GM23248 (cell line): Measurements from ENCODE around the gene INTS4. TPM values are rescaled to one million over a fixed set of nuclear protein-coding genes. Genes with fewer than 3 reads are reported as not detected.
"Not testable (repeated sequence)": the region's sequence is repeated elsewhere in the genome, so short reads cannot be mapped to it uniquely, and the experiment has no call there.

Source experiments
- DNase-seq: peaks from one replicate; pipeline ENCODE4 v3.0.0-alpha.2; 2015
- H2AFZ ChIP-seq: fragments of 200-600 bp; sonication (generic); 2 replicates; pipeline ENCODE4 v1.6.1; 2016; ENCODE audit warnings: antibody characterized with exemption
- H3F3A ChIP-seq: fragments of 200-600 bp; sonication (generic); 2 replicates; pipeline ENCODE4 v1.6.1; 2016; ENCODE audit warnings: mild to moderate bottlenecking, antibody characterized with exemption, mixed run types; ENCODE audit not compliant: insufficient read depth
- H3K27ac ChIP-seq: fragments of 200-600 bp; sonication (generic); 2 replicates; pipeline ENCODE4 v1.5.1; 2016; ENCODE audit warnings: mild to moderate bottlenecking
- H3K27me3 ChIP-seq: fragments of 200-600 bp; sonication (generic); replicated peaks from 2 replicates; pipeline ENCODE4 v1.6.1; 2016; ENCODE audit warnings: mild to moderate bottlenecking; ENCODE audit not compliant: insufficient read depth
- H3K36me3 ChIP-seq: fragments of 200-600 bp; sonication (generic); 2 replicates; pipeline ENCODE4 v1.6.1; 2016; ENCODE audit warnings: low read depth, mild to moderate bottlenecking
- H3K4me1 ChIP-seq: fragments of 200-600 bp; sonication (generic); 2 replicates; pipeline ENCODE4 v1.6.1; 2016; ENCODE audit warnings: mild to moderate bottlenecking; ENCODE audit not compliant: insufficient read depth
- H3K4me2 ChIP-seq: fragments of 200-600 bp; sonication (generic); one replicate; pipeline ENCODE4 v1.6.1; 2016; ENCODE audit warnings: mild to moderate bottlenecking; ENCODE audit not compliant: unreplicated experiment
- H3K4me3 ChIP-seq: fragments of 200-600 bp; sonication (generic); 2 replicates; pipeline ENCODE4 v1.5.1; 2016; ENCODE audit warnings: mild to moderate bottlenecking
- H3K79me2 ChIP-seq: fragments of 200-600 bp; sonication (generic); 2 replicates; pipeline ENCODE4 v1.6.1; 2016; ENCODE audit warnings: mild to moderate bottlenecking; ENCODE audit not compliant: insufficient read depth
- H3K9ac ChIP-seq: fragments of 200-600 bp; sonication (generic); 2 replicates; pipeline ENCODE4 v1.6.1; 2016; ENCODE audit warnings: mild to moderate bottlenecking
- H3K9me2 ChIP-seq: fragments of 200-600 bp; sonication (generic); 2 replicates; pipeline ENCODE4 v1.6.1; 2016; ENCODE audit warnings: mixed run types, mild to moderate bottlenecking, moderate library complexity; ENCODE audit not compliant: insufficient read depth
- H3K9me3 ChIP-seq: fragments of 200-600 bp; sonication (generic); one replicate; pipeline ENCODE4 v1.6.1; 2017; ENCODE audit warnings: low read depth
- H4K20me1 ChIP-seq: fragments of 200-600 bp; sonication (generic); 2 replicates; pipeline ENCODE4 v1.6.0; 2016; ENCODE audit not compliant: insufficient read depth
- EZH2 ChIP-seq: fragments of 200-600 bp; sonication (generic); IDR thresholded peaks from 2 replicates; pipeline ENCODE4 v1.6.1; 2018; ENCODE audit warnings: antibody characterized with exemption, mild to moderate bottlenecking; ENCODE audit not compliant: insufficient read depth, poor library complexity, severe bottlenecking
- EZH2phosphoT487 ChIP-seq: fragments of 200-600 bp; sonication (generic); IDR thresholded peaks from 2 replicates; pipeline ENCODE4 v1.6.1; 2018; ENCODE audit warnings: antibody characterized with exemption, moderate library complexity, mild to moderate bottlenecking, low read depth; ENCODE audit not compliant: insufficient read depth
- WGBS, 2 experiments: methylation state at CpG; one replicate each; pipeline ENCODE4 v1.1.6; 2015 to 2017; ENCODE audit warnings: low lambda C conversion rate in 2 of 2, low coverage in 1 of 2; ENCODE audit errors: missing lambda C conversion rate in 2 of 2; 5-methylcytosine and 5-hydroxymethylcytosine counted together
- in situ Hi-C: fragments of 300-500 bp; cut with MboI; formaldehyde crosslinking; loops from 2 replicates; pipeline ENCODE4 v1.15.0; 2020
- polyA plus RNA-seq: library from polyadenylated mRNA; unstranded; fragments of >200 nt; fragmentation: Nextera tagmentation; extraction: Ambion mirVana; gene quantifications from 2 replicates; pipeline ENCODE4 v1.2.1, GENCODE V29; 2016
- total RNA-seq: library from RNA; depleted of rRNA; stranded (reverse); fragments of >200 nt; shearing (Covaris generic); gene quantifications from 2 replicates; pipeline ENCODE4 v1.2.3, GENCODE V29; 2014

INTS4 gene
- total and polyA plus RNA-seq, 2 experiments from 2014 or later: 25.8 to 29.3 TPM

- Histone ChIP-seq H4K20me1 (no peaks in the 10 kb centered on the region), H2AFZ (no peak overlapping the region), H3K79me2 (no peaks in the 10 kb centered on the region), H3K9me3 (no peaks in the 10 kb centered on the region), H3K9ac (no peak overlapping the region), H3K4me3 (no peak overlapping the region), H3K4me2 (no peak overlapping the region), H3K4me1 (peaks cover 14% of the 10 kb centered on the region; the same call in 1 of the 2 replicates), H3K27me3 (no peaks in the 10 kb centered on the region), H3K36me3 (no peaks in the 10 kb centered on the region), H3K9me2 (no peaks in the 10 kb centered on the region), H3F3A (0 out of 2 replicates have a peak, but pooled peaks cover 15% of the 10 kb centered on the region), H3K27ac (peak overlapping the region; percentile 49)
- TF ChIP-seq EZH2phosphoT487: no peak
- no peak for TF ChIP-seq EZH2
- in situ Hi-C loops: no loop called here
- 95 to 98% methylated on average over 6 of the region's 6 CpGs for WGBS, 2 experiments
- no peak for DNase-seq
These were observed 109.7 kb downstream of the INTS4 start for GRCh38 chr11:77884829-77885190.

DNA sequence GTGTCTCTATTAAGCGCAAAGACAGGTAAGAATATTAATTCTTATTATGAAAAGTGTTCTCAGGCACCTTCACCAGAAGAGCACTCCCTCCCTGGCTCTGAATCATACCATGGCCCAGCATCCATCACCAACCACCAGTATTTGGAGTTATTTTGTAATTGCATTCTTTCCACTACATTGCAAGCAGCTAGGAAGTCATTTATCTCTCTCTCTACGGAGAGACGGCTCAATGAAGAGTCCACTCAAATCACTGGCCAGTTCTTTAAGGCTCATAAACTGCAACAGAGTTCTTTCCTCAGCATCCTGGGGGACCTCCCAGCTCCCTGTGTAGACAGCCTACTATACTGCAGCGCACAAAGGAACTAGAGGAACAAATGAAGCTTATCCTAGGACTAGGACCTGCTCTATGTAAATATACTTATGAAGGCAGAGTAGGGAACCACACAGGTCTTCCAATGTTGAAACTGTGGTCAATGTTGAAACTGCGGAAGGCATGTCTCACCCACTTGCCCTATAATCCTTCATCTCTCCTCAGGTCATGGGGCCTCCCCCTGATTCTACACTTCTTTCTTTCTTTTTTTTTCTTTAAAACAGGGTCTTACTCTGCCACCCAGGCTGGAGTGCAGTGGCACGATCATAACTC is 110.2 kb downstream of the INTS4 start:
- Histone ChIP-seq H3K79me2 (no peaks in the 10 kb centered on the region), H3K9me3 (no peaks in the 10 kb centered on the region), H3K27ac (peak overlapping the region; percentile 49), H3F3A (0 out of 2 replicates have a peak, but pooled peaks cover 16% of the 10 kb centered on the region), H3K27me3 (no peaks in the 10 kb centered on the region), H2AFZ (no peak overlapping the region), H3K9me2 (no peaks in the 10 kb centered on the region), H3K36me3 (no peaks in the 10 kb centered on the region), H3K9ac (no peak overlapping the region), H3K4me2 (no peak overlapping the region), H3K4me1 (peaks cover 14% of the 10 kb centered on the region; the same call in 1 of the 2 replicates), H4K20me1 (no peaks in the 10 kb centered on the region), H3K4me3 (no peak overlapping the region)
- TF ChIP-seq EZH2phosphoT487: no peak
- in situ Hi-C loops: no loop called here
- 64 to 74% methylated on average over 6 of the region's 6 CpGs for WGBS, 2 experiments
- DNase-seq: peak; percentile 72

DNA sequence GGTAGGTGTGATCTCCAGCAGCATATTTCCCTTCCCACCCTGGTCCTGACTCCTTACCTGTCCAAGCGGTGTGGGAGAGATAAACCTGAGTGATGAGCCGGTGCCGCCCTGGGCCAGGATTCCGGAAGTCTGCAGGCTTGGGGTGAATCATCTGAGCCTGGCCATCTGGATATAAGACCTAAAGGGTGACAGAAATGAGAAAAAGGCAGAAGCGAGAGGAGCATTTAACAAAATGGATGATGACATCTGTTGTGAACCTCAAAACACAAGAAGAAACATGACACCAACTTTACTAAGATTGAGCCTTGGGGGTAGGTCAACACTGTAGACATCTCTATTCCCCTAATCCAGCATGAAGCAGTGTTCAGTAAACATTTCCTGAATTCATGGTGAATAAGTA is 110.7 kb downstream of the INTS4 start:
- 0 out of 2 replicates have a peak, but pooled peaks cover 21% of the 10 kb centered on the region for H3F3A ChIP-seq
- H3K4me3 ChIP-seq: no peak overlapping the region
- 94 to 95% methylated on average over 5 of the region's 5 CpGs for WGBS, 2 experiments
- H3K9me2 ChIP-seq: no peaks in the 10 kb centered on the region
- H3K9me3 ChIP-seq: no peaks in the 10 kb centered on the region
- peak overlapping the region; percentile 37 for H3K27ac ChIP-seq
- no peak overlapping the region for H2AFZ ChIP-seq
- peaks cover 15% of the 10 kb centered on the region for H3K4me1 ChIP-seq
- no peaks in the 10 kb centered on the region for H3K27me3 ChIP-seq
- DNase-seq: peak; percentile 31
- H3K79me2 ChIP-seq: no peaks in the 10 kb centered on the region
- TF ChIP-seq EZH2phosphoT487 (no peak), EZH2 (no peak)
- in situ Hi-C loops: no loop called here
- no peak overlapping the region for H3K9ac ChIP-seq
- no peak overlapping the region for H3K4me2 ChIP-seq
- no peaks in the 10 kb centered on the region for H3K36me3 ChIP-seq
- no peaks in the 10 kb centered on the region for H4K20me1 ChIP-seq

- no peak for TF ChIP-seq EZH2
- no peak for TF ChIP-seq EZH2phosphoT487
- 72% methylated on average over 3 of the region's 3 CpGs for WGBS, 2 experiments
- Histone ChIP-seq H3K4me3 (no peak overlapping the region), H3K27ac (no peak overlapping the region), H3K36me3 (peaks cover 1% of the 10 kb centered on the region; the same call in 1 of the 2 replicates), H3K9ac (no peak overlapping the region), H3K4me1 (peaks cover 24% of the 10 kb centered on the region), H3K9me3 (no peaks in the 10 kb centered on the region), H2AFZ (no peak overlapping the region), H3F3A (peaks cover 26% of the 10 kb centered on the region; the same call in 1 of the 2 replicates), H3K27me3 (no peaks in the 10 kb centered on the region), H3K4me2 (no peak overlapping the region), H4K20me1 (no peaks in the 10 kb centered on the region), H3K9me2 (no peaks in the 10 kb centered on the region), H3K79me2 (no peaks in the 10 kb centered on the region)
- in situ Hi-C loops: no loop called here
- DNase-seq: no peak
These were observed 112.1 kb downstream of the INTS4 start for GRCh38 chr11:77882396-77882795.

GRCh38 chr11:77879218-77879617 is 115.2 kb downstream of the INTS4 start:
- Histone ChIP-seq H2AFZ (no peak overlapping the region), H3K4me3 (no peak overlapping the region), H3K27ac (no peak overlapping the region), H3K9me2 (no peaks in the 10 kb centered on the region), H3K27me3 (no peaks in the 10 kb centered on the region), H3K36me3 (peaks cover 3% of the 10 kb centered on the region; the same call in 1 of the 2 replicates), H3K9ac (no peak overlapping the region), H3K4me2 (no peak overlapping the region), H3K4me1 (peaks cover 21% of the 10 kb centered on the region), H4K20me1 (no peaks in the 10 kb centered on the region), H3K79me2 (no peaks in the 10 kb centered on the region), H3K9me3 (no peaks in the 10 kb centered on the region), H3F3A (peaks cover 20% of the 10 kb centered on the region; the same call in 1 of the 2 replicates)
- in situ Hi-C loops: no loop called here
- TF ChIP-seq EZH2phosphoT487 (no peak), EZH2 (no peak)
- peak; percentile 46 for DNase-seq
- 83 to 89% methylated on average over 3 of the region's 3 CpGs for WGBS, 2 experiments

DNA sequence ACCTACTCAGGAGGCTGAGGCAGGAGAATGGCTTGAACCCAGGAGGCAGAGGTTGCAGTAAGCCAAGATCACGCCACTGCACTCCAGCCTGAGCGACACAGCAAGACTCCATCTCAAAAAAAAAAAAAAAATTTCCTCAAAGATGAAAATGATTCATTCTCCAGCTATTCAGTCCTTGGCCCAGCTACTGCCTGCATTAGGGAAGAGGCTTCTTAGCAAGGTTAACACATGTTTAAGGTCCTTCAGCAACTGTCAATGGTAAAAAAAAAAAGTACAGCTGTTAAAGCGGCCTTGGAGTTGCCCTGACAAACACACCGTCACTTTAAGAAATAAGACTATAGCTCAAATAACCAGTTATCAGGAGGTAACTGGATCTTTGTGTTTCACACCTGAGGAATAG is 116.2 kb downstream of the INTS4 start:
- H3K9ac ChIP-seq, H3K9me2 ChIP-seq, H3K79me2 ChIP-seq, H3K9me3 ChIP-seq, in situ Hi-C loops, H3K27me3 ChIP-seq, H3K4me3 ChIP-seq, H3K36me3 ChIP-seq, H2AFZ ChIP-seq, H4K20me1 ChIP-seq, H3K27ac ChIP-seq: not testable (repeated sequence)
- Histone ChIP-seq H3K4me1 (peaks cover 18% of the 10 kb centered on the region), H3K4me2 (peak overlapping the region; percentile 33), H3F3A (peaks cover 13% of the 10 kb centered on the region; the same call in 1 of the 2 replicates)
- DNase-seq: peak; percentile 86
- 31 to 38% methylated on average over 4 of the region's 4 CpGs for WGBS, 2 experiments
